HG03066 (cell line): ENCODE data around the gene SRSF2.

Experiments used
- ATAC-seq: cut with Tn5 transposase; IDR thresholded peaks from one replicate; pipeline ENCODE4 v1.9.1; 2021; ENCODE audit warnings: low read depth; ENCODE audit not compliant: unreplicated experiment

The SRSF2 gene

GRCh38 chr17:76685366-76685765 lies 51.8 kb downstream of the SRSF2 start:
- no peak for ATAC-seq

GRCh38 chr17:76684756-76685155 lies 52.4 kb downstream of the SRSF2 start:
- ATAC-seq = no peak
